ENCODE results near the gene DEPDC7. TPM values are rescaled to one million over a fixed set of nuclear protein-coding genes. Genes with fewer than 3 reads are reported as not detected.

The DEPDC7 gene
- total and polyA plus RNA-seq, 2 experiments from 2014 or later, result 8.6 to 10.9 TPM

DNA sequence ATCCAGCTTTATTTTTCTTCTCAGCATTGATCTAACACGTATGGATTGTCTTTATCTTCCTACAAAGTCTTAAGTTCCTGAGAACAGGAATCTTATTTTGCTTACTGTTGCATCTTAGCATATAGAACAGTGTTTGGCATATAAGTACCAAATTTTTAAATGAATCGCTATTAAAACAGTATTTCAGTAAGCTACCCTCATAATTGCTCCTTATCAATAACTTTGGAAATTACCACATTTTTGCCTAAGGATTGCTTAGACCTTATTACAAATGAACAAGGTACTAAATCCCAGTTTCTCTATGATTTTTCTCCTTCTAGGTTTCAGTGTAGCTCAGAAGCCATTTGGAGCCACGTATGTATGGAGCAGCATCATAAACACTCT, 9.7 kb downstream of the DEPDC7 start (continued):
- TF ChIP-seq ZNF462 (CRISPR knock-in tag; IDR thresholded peaks at IDR 0.05), result no peak
- no peak for TF ChIP-seq ZNF114 (CRISPR knock-in tag; IDR thresholded peaks at IDR 0.05)

DNA sequence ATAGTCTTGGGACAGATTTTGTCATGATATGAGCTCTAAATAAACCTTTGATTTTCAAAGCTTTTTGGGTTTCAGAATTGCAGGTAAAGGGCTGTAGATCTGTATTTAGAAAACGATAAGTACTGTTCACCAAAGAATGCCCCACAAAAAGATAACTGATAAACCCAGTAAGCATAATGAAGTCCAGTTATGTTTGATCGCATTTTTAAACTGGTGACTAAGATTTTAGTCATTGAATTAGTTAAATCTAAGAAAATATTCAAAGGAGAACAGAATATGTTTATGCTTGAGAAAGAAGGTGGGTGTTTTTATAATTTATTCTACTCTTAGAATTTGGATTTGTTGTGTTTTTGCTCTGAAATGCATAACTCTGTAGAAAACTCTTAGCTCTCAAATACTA, 11.6 kb downstream of the DEPDC7 start:
- Mint-ChIP-seq H3K36me3 (ENCODE audit: low read depth) (no peaks in the 10 kb centered on the region; the same call in 2 of the 3 replicates), H3K4me1 (peaks cover 10% of the 10 kb centered on the region), H3K9me3 (no peaks in the 10 kb centered on the region), H3K27ac (no peak overlapping the region), H3K4me3 (no peak overlapping the region), H3K27me3 (ENCODE audit: insufficient read depth, low read depth, poor library complexity) (no peaks in the 10 kb centered on the region)
- peaks cover 10% of the 10 kb centered on the region; the same call in 1 of the 2 replicates for H3K4me1 ChIP-seq (ENCODE audit: insufficient read depth)
- H3K9me2 ChIP-seq (ENCODE audit: insufficient read depth), result no peaks in the 10 kb centered on the region
- ATAC-seq, result no peak
- H3K79me2 ChIP-seq (replicated peaks; ENCODE audit: insufficient read depth), result no peaks in the 10 kb centered on the region
- H3K4me3 ChIP-seq, result no peak overlapping the region
- no peak for DNase-seq (ENCODE audit: low spot score)
- H3K27ac ChIP-seq (ENCODE audit: low read depth), result no peak overlapping the region
- H3K27me3 ChIP-seq (ENCODE audit: insufficient read depth), result no peaks in the 10 kb centered on the region
- no peaks in the 10 kb centered on the region for H4K20me1 ChIP-seq (replicated peaks; ENCODE audit: insufficient read depth)
- no peaks in the 10 kb centered on the region for H3K36me3 ChIP-seq (ENCODE audit: insufficient read depth)
- H3F3A ChIP-seq (replicated peaks; ENCODE audit: low read depth), result no peaks in the 10 kb centered on the region
- no peak overlapping the region for H3K4me2 ChIP-seq
- no peak overlapping the region for H2AFZ ChIP-seq
- TF ChIP-seq NANOG (IDR thresholded peaks at IDR 0.05; ENCODE audit: borderline replicate concordance) (no peak), JUNB (IDR thresholded peaks at IDR 0.05; ENCODE audit: unreplicated experiment) (no peak), STAT1 (IDR thresholded peaks at IDR 0.05; ENCODE audit: unreplicated experiment) (no peak), CREB1 (CRISPR knock-in tag; IDR thresholded peaks at IDR 0.05; ENCODE audit: low read depth) (no peak), ZNF462 (CRISPR knock-in tag; IDR thresholded peaks at IDR 0.05) (no peak), POLR2AphosphoS5 (IDR thresholded peaks at IDR 0.05; ENCODE audit: low read depth) (no peak), ZNF331 (CRISPR knock-in tag; IDR thresholded peaks at IDR 0.05; ENCODE audit: low read depth) (no peak)
- TF ChIP-seq, protein P1, sequence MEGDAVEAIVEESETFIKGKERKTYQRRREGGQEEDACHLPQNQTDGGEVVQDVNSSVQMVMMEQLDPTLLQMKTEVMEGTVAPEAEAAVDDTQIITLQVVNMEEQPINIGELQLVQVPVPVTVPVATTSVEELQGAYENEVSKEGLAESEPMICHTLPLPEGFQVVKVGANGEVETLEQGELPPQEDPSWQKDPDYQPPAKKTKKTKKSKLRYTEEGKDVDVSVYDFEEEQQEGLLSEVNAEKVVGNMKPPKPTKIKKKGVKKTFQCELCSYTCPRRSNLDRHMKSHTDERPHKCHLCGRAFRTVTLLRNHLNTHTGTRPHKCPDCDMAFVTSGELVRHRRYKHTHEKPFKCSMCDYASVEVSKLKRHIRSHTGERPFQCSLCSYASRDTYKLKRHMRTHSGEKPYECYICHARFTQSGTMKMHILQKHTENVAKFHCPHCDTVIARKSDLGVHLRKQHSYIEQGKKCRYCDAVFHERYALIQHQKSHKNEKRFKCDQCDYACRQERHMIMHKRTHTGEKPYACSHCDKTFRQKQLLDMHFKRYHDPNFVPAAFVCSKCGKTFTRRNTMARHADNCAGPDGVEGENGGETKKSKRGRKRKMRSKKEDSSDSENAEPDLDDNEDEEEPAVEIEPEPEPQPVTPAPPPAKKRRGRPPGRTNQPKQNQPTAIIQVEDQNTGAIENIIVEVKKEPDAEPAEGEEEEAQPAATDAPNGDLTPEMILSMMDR (conservative IDR thresholded peaks at IDR 0.05; ENCODE audit: low read depth in 2 of 2), result no peak
